ENCODE measurements around the gene SMIM21.

Gene SMIM21

DNA sequence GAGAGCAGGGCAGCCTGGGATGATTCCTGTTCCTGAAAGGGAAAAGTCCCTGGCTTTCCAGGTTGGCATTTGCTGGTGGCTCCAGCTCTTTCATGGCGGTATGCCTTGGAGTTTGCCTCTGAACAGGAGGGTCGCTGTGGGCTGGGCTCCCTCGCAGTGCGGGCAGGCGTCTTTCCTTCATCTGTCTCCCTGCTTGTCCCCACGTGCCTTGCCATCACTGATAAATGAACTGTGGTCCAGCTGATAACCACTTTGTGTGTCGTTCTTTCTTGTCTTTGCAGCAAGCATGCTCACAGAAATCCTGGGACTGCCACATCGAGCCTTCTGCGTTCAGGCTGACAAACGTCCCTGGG lies 35.3 kb downstream of the SMIM21 start (continued):
- no peak for TF ChIP-seq ZNF518A (tag by site-specific recombination; conservative IDR thresholded peaks at IDR 0.05; ENCODE audit: low read depth)
- no peak for TF ChIP-seq PRDM1 (tag by site-specific recombination; IDR thresholded peaks at IDR 0.05)
- no peak for TF ChIP-seq ZNF133 (tag by site-specific recombination; IDR thresholded peaks at IDR 0.05)
- no peak for TF ChIP-seq ZNF830 (tag by site-specific recombination; IDR thresholded peaks at IDR 0.05; ENCODE audit: low read depth)
- TF ChIP-seq, protein P1, sequence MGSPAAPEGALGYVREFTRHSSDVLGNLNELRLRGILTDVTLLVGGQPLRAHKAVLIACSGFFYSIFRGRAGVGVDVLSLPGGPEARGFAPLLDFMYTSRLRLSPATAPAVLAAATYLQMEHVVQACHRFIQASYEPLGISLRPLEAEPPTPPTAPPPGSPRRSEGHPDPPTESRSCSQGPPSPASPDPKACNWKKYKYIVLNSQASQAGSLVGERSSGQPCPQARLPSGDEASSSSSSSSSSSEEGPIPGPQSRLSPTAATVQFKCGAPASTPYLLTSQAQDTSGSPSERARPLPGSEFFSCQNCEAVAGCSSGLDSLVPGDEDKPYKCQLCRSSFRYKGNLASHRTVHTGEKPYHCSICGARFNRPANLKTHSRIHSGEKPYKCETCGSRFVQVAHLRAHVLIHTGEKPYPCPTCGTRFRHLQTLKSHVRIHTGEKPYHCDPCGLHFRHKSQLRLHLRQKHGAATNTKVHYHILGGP (tag by site-specific recombination; IDR thresholded peaks at IDR 0.05), result no peak
- TF ChIP-seq GLIS1 (tag by site-specific recombination; IDR thresholded peaks at IDR 0.05), result no peak
- no peak for TF ChIP-seq ZNF311 (tag by site-specific recombination; IDR thresholded peaks at IDR 0.05; ENCODE audit: borderline replicate concordance)
- TF ChIP-seq ZBTB8A (tag by site-specific recombination; IDR thresholded peaks at IDR 0.05), result no peak
- TF ChIP-seq ZNF664 (tag by site-specific recombination; IDR thresholded peaks at IDR 0.05), result no peak

DNA sequence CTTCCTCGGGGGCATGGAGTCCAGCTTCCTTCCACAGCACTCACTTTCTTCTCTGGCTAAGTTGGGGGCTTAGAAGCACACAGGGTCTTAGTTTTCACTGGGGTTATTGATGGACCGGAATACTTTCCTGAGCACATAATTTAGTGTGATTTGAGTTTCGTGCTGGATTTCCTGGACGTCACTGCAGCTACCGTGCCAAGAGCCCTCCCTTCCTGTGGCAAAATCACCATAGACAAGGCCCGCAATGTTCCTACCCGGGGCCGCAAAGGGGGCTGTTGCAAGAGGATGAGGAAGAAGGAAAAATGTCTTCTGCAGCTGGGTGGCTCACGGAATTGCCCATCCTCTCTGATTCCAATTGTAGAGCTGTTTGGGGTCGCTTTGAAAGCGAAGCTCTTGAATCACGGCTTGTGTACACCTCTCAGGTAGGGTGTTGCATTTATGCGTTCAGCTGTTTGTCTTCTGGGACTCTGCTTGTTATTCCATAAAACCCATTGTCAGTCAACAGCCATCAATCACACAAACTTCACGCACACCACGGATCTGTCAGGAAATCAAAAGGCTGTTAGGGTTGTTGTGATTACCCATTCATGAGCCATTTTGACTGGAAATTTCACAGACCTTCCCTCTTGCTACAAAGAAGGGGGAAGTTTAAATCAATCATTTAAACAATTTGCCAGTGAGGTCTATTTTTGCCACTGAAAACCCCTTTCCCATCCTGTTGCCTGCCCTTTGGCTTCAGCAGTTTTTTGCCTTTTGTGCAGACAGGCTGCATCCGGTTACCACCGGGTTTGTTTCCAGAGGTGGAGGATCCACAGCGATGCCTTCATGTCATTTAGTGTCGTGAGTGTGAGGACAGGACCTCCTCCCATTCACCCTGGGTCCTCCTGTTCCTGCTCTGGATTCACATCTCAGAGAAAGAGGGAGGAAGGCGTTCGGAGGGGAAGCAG lies 36.0 kb downstream of the SMIM21 start:
- no peaks in the 10 kb centered on the region for H3K4me1 ChIP-seq (ENCODE audit: control insufficient read depth, insufficient read depth, low read length)
- H3K9me3 ChIP-seq (ENCODE audit: control insufficient read depth, insufficient read depth, low read depth, low read length), result no peaks in the 10 kb centered on the region
- ChIA-PET CTCF (interaction anchor here (0.6 to 0.7 kb wide), 2 partner anchors 111 to 336 kb away, joined by 3 to 4 read pairs; no protein-coding TSS in a partner anchor), POLR2A (no interaction called here)
- H3K27ac ChIP-seq (ENCODE audit: extremely low read depth, low read depth, low read length), result no peak overlapping the region
- H3K36me3 ChIP-seq (ENCODE audit: control insufficient read depth in 2 of 2, insufficient read depth in 1 of 2, low read length in 2 of 2), result no peaks in the 10 kb centered on the region
- TF ChIP-seq, protein P2, sequence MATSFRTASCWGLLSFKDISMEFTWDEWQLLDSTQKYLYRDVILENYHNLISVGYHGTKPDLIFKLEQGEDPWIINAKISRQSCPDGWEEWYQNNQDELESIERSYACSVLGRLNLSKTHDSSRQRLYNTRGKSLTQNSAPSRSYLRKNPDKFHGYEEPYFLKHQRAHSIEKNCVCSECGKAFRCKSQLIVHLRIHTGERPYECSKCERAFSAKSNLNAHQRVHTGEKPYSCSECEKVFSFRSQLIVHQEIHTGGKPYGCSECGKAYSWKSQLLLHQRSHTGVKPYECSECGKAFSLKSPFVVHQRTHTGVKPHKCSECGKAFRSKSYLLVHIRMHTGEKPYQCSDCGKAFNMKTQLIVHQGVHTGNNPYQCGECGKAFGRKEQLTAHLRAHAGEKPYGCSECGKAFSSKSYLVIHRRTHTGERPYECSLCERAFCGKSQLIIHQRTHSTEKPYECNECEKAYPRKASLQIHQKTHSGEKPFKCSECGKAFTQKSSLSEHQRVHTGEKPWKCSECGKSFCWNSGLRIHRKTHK (tag by site-specific recombination; IDR thresholded peaks at IDR 0.05), result no peak
- no peak for TF ChIP-seq ZFP69B (tag by site-specific recombination; IDR thresholded peaks at IDR 0.05)
- no peak for TF ChIP-seq ZNF18 (tag by site-specific recombination; IDR thresholded peaks at IDR 0.05)
- TF ChIP-seq ZNF660 (tag by site-specific recombination; IDR thresholded peaks at IDR 0.05), result no peak
- no peak for TF ChIP-seq PRDM1 (tag by site-specific recombination; IDR thresholded peaks at IDR 0.05)
- no peak for TF ChIP-seq ZNF677 (tag by site-specific recombination; IDR thresholded peaks at IDR 0.05)
- no peak for TF ChIP-seq ZNF843 (tag by site-specific recombination; IDR thresholded peaks at IDR 0.05)
- TF ChIP-seq ZNF707 (tag by site-specific recombination; IDR thresholded peaks at IDR 0.05), result no peak
- no peak for TF ChIP-seq BCL11A (tag by site-specific recombination; IDR thresholded peaks at IDR 0.05; ENCODE audit: low read depth)
- TF ChIP-seq ZNF214 (tag by site-specific recombination; IDR thresholded peaks at IDR 0.05; ENCODE audit: borderline replicate concordance), result no peak
- TF ChIP-seq, protein P3, sequence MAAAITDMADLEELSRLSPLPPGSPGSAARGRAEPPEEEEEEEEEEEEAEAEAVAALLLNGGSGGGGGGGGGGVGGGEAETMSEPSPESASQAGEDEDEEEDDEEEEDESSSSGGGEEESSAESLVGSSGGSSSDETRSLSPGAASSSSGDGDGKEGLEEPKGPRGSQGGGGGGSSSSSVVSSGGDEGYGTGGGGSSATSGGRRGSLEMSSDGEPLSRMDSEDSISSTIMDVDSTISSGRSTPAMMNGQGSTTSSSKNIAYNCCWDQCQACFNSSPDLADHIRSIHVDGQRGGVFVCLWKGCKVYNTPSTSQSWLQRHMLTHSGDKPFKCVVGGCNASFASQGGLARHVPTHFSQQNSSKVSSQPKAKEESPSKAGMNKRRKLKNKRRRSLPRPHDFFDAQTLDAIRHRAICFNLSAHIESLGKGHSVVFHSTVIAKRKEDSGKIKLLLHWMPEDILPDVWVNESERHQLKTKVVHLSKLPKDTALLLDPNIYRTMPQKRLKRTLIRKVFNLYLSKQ (tag by site-specific recombination; IDR thresholded peaks at IDR 0.05; ENCODE audit: borderline replicate concordance), result no peak
- no peak for TF ChIP-seq ZFP3 (tag by site-specific recombination; IDR thresholded peaks at IDR 0.05; ENCODE audit: low read depth)
- no peak overlapping the region for H3K4me3 ChIP-seq (ENCODE audit: low read depth, low read length)
